Fibroblast of upper back skin (primary cell): Measurements from ENCODE around the gene PLK3.
A peak's percentile ranks its signal among the peaks of the same experiment; 100 is the strongest.
"Not testable (repeated sequence)": the region's sequence is repeated elsewhere in the genome, so short reads cannot be mapped to it uniquely, and the experiment has no call there.

Experiments
- DNase-seq: peaks from one replicate; pipeline ENCODE4 v3.0.0-alpha.2; 2013

Gene PLK3

DNA sequence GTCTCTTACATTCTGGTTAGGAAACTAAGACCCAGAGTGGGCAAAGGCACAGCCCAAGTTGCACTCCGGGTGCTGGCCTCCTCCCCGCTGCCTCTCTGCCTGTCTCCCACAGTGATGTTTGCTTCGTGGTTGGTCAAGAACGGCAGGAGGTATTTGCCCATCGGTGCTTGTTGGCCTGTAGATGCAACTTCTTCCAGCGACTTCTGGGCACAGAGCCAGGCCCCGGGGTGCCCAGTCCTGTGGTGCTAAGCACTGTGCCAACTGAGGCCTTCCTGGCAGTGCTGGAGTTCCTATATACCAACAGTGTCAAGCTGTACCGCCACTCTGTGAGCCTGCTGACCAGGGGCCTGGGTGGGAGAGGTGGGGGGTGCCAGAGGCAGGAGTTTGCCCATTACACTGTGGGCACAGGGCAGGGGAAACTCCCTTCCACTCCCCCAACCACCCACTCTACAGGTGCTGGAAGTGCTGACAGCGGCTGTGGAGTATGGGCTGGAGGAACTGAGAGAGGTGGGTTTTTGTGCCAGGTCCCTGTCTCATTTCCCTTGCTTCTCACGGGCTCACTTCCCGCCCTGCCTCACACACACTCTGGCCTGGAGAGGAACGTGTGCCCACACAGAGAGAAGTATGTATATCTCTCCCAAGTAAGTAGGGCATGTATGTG is 10.1 kb downstream of the PLK3 start:
- no peak for DNase-seq

DNA sequence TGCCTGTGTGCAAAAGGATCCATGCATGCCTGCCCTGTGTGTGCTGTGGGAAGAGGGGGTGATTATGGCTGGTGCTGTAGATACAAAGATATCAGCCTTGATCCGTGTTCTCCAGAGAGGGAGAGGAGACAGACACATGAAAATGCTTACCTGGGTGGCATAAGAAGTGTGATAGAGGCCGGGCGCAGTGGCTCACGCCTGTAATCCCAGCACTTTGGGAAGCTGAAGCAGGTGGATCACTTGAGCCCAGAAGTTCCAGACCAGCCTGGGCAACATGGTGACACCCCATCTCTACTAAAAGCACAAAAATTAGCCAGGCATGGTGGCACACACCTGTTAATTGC is 10.6 kb downstream of the PLK3 start:
- DNase-seq, result not testable (repeated sequence)

DNA sequence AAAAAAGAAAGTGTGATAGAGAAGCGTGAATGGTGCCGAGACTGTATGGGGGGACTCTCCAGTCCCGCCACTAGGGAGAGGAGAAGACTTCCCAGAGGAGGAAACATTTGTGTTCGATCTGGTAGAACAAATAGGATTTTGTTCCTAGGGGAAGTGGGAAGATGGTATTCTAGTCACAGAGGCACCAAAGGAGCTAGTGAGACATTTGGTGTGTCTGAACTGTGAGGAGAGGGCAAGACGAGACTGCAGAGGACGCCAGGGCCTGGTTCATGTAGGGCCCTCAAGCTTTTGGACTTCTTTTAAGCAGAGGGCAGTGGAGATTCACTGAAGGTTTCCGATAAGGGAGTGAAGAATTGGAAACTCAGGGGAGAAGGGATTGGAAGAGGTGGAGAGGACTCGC is 11.1 kb downstream of the PLK3 start:
- DNase-seq, result no peak

DNA sequence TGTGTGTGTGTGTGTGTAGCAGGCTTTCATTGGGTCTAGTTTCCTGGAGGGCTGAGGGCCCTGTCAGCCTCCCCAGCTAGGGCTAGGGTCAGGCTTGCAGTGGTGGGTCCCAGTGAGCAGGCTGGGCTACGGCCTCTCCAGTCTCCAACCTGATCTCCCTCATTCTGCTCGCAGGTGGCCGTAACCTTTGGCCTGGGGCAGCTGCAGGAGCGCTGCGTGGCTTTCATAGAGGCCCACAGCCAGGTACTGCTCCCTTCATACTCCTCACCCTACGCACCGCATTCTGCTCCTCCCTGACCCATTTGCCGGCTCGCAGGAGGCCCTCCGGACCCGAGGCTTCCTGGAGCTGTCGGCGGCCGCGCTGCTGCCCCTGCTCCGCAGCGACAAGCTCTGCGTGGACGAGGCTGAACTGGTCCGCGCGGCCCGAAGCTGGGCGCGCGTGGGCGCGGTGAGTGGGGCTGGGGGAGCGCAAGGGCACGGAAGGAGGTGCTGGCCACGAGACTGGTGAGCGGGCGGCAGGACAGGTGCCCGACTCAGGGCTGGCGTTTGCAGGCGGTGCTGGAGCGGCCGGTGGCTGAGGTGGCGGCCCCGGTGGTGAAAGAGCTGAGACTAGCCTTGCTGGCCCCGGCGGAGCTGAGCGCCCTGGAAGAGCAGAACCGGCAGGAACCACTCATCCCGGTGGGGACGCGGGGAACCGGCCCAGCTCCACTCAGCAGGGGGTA is 12.8 kb downstream of the PLK3 start:
- DNase-seq, result no peak

DNA sequence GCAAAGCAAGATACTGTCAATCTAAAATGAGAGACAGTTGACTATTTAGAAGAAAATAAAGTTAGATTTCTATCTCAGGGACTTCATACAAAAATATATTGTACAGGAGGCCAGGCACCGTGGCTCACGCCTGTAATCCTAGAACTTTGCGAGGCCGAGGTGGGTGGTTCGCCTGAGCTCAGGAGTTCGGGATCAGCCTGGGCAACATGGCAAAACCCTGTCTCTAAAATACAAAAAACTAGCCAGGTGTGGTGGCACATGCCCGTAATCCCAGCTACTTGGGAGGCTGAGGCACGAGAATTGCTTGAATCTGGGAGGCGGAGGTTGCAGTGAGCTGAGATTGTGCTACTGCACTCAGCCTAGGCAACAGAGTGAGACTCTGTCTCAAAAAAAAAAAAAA is 15.7 kb downstream of the PLK3 start:
- DNase-seq, result not testable (repeated sequence)

DNA sequence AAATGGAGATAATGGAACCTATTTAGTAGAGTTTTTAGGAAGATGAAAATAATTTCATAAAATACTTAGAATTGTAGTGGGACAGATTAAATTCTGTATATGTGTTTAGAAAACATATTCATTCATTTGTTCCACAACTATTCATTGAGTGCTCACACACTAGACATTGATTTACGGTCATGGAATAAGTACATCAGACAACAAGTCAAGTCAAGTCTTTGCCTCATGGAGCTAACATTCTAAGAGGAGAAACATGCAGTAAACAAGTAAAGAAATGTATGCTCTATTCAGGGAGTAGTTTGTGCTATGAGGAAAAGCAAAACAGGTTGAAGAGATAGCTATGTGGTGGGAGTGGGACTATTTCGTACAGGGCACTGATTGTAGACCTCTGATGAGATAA is 17.1 kb downstream of the PLK3 start:
- DNase-seq, result no peak

DNA sequence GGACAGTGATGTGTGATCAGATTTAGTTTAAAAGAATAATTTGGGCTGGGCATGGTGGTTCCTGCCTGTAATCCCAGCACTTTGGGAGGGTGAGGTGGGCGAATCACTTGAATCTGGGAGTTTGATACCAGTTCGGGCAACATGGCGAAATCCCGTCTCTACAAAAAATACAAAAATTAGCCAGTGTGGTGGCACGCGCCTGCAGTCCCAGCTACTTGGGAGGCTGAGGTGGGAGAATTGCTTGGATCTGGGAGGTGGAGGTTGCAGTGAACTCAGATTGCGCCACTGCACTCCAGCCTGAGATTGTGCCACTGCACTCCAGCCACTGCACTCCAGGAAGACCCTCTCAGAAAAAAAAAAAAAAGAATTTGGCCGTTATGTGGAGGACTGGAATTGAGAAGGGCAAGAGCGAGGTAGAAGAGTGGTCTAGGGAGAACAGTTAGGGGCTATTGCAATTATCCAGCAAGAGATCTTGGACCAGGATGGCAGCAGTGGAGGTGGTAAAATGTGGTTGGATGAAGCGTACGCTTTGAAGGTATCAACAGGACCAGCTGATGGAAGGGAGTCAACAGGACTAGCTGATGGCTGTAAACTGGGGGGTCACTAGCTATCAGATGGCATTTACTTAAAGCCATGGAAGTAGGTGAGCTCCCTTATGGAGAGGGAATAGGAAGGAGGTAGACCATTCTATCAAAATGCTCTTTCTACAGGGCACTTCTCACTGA is 17.8 kb downstream of the PLK3 start:
- no peak for DNase-seq

DNA sequence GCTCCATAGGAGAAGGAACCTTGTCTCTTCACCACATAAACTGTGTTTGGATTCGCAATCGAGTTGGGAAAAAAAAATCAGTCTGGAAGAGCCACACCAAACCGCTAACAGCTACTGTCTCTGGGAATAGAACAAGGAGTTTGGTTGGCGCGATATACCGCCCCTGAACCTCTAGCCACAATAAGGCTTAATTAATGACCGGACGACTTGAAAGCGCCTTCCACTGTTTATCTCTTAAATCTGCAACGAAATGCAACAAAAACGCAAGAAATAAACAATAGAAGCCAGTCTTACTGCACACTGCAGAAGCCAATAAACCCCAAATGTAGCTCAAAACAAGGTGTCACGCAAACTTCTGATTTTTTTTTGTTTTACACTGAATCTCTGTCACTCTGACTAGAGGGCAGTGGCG is 19.0 kb downstream of the PLK3 start:
- DNase-seq, result no peak

DNA sequence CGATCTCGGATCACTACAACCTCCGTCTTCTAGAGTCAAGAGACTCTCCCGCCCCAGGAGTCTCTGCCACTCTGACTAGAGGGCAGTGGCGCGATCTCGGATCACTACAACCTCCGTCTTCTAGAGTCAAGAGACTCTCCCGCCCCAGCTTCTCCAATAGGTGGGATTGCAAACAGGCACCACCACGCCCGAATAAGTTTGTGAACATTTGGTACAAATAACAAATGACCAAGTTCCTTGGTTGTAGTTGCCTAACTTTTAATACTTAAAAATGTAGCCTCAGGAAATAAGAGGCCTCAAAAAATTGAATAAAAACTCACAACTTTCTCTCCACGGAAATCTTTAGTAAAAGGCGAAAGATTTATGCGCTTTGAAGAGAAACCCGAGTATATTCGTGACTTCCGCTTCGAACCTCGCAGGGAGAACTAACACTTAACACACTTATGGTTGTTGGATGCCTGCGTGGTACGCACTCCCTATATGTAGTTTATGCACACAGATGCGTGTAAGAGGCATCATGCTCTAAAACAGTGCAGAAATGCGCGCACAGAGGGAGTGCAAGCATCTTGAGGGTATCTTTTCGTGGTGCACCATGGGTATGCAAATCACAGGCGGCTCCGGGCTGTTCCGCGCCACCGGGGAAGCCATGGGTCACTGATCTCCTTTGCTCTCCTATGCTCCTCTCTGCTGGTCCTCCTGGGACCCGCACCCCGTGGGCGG is 19.6 kb downstream of the PLK3 start:
- DNase-seq, result peak; percentile 98

DNA sequence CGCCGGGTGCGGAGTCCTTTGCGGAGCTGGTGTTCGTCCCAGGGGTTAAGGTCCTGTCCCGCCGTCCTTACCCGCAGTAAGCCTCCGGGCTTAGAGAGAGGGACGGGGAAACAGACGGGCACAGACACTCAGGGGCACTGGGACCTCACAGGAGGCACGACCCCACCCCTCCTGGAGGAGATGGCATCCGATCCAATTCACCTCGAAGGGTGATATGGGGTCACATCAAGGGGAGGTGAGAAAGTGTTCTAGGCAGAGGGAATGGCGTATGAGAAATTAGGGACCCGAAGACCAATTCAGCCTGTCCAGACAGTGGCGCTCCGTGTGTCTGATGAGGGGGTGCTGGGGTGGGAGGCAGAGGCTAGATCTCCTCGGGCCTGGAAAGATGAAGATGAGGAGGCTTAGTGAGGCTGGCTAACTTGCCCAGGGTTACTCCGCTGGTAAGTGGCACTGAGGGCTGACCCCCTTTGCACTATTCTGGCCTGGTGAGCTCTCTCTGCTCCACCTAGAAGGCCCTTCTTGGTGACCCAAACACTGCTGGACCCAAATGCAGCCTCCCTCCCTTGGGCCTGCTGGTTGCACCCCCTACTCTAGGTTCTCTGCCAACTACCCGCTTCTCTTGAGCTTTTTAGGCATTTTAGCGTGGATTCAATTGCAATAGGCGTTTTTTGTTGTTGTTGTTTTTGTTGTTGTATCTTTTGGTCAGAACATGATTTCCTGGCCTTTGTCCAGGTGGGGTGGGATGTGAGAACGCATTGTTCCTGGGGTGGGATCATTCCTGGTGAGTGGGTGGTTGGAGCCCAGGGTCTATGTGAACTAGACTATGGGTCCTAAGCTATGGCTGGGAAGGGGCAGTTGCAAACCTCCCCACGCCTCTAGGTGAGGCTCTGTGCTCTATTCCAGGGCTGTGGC is 20.4 kb downstream of the PLK3 start:
- DNase-seq, result no peak

DNA sequence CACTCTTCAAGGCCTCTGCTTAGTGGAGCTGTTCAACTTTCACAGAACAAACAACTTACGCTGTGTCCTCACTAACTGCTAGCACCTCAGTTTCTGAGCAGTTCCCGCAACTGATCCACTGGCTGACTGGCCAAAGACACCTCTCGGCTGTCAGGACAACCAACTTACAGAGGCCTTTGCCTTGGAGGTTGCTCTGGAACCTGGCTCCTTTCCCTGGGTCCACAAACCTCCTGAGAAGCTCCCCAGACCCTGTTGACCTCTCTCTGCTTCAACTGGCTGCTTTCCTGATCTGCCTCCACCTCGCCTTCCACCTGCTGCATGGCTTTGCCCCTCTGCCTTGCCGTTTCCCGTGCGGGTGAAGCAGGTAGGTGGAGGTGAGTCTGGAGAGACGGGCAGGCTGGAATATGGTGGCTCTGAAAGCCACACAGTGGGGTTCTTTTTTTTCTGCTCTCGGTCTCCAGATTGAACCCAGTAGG is 21.1 kb downstream of the PLK3 start:
- no peak for DNase-seq

DNA sequence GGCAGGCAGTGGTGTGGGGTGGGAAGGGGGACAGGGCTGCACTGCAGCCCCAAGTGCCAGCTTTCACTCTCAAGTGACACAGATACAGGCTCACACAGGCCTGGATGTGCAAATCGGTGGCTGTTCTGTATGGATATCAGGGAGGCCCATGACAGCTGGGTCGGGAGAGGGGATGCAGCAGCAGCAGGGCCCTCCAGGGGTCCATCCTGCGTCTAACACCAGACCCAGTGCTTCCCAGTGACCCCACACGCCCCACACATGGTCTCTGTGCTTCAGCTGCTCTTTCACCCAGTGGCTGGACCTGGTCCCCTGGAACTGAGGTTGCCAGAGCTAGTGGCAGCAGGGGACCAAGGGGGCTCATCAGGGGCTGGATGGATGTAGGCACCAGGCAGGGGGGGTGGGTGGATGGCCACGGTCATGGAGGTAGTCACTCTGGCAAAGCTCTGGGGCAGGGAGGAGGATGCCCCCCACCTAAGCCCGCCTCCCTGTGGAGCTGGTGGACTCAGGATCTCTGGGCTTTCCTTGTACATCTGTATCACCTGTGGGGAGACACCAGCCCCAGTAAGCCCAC is 22.0 kb downstream of the PLK3 start:
- no peak for DNase-seq

DNA sequence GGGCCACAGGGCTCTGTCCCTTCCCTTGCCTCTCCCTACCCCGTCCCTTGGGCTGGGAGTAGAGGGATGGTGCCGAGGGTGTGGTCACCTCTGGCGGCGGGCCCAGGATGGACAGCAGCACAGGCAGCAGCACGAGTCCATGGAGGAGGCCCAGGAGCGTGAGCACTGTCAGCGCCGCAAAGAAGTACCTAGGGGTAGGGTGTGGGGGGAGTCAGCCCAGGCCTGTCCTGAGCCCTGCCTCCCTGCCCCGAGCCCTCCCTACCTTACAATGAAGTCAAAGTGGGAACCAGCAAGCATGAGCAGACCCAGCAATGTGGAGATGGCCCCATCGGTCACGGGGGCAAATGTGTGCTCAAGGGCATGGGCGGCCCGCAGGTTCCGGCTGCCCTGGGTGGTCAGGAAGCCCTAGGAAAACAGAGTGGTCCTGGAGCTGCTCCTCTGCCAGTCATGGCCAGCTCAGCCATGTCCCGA is 22.8 kb downstream of the PLK3 start:
- DNase-seq, result no peak

DNA sequence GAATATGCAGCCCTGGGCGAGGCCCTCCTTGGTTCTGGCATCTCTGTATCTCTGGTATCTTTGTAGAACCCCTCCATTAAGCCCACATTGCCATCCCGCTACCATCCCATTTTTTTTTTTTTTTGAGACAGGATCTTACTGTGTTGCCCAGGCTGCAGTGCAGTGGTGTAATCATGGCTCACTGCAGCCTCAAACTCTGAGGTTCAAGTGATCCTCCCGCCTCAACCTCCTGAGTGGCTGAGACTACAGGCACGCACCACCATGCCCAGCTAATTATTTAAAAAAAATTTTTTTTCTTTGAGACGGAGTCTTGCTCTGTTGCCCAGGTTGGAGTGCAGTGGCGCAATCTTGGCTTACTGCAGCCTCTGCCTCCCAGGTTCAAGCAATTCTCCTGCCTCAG is 24.2 kb downstream of the PLK3 start:
- DNase-seq, result not testable (repeated sequence)

DNA sequence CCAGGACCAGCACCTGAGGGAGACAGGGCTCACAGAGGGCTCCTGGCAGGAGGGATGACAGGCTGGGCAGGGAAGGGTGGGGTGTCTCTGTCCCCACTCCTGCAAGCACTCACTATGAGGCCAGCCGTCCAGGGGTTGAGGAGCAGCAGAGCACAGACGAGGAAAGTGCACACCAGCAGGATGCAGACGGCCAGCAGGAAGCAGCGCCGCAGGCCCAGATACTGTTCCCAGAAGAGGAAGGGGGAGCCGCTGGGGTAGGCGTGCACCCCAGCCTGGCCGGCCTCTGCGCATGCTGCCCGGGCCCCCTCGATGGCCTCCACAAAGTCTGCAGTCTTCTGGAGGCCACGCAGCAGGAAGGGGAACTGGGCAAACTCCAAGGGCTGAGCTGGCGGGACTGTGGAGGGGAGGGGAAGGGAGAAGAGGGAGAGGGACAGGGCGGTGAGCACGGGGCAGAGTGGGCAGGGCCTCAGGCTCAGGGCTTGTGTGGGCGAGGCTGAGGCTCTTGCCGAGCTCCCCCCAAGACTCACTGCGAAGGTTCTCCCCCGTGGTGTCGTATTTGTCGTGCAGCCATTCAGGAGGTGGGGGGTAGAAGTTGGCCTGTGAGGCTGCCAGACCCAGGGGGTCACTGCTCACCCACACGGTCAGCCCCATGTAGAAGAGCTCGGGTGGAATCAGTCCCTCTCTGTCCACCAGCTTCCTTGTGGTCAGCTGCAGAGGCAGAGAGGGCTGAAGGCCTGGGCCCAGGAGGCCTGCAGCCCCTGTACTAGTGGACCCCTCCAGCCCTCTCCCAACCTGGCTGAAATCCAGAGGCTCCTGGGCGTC is 26.4 kb downstream of the PLK3 start:
- DNase-seq, result no peak

DNA sequence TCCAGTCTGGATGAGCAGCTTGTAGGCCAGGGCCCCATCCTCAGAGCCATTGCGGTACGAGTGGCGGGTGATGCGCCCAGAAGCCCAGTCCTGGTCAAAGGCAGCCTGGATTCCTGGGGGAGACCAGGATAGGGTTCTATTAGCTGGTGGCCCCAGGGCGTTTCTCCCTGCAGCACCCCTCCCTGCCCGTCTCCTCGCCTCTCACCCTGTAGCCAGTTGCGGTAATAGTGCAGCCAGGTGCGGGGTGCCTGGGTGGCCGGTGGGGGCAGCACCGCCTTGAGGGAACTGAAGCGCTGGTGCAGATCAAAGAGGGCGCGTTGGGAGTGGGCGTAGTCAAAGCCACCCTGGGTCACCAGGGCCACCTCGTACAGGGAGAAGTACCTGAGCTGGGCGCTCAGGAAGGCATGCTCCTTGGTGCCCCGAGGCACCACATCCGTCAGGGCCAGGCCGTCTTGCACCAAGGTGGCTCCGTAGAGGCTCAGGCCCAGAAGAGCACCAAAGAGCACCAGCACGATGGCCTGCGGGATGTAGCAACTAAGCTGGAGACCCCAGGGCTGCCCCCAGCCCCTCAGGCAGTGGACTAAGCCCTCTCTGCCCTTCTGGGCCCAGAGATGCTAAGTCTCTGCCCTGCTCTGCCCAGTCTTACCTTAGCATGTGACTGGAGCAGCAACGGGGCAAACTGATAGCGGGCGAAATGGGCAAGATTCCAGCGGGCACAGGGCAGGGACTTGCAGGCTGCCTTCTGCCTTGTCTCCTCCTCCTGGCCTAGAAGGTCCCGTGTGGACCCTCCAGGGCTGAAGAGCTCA is 27.2 kb downstream of the PLK3 start:
- DNase-seq, result no peak

DNA sequence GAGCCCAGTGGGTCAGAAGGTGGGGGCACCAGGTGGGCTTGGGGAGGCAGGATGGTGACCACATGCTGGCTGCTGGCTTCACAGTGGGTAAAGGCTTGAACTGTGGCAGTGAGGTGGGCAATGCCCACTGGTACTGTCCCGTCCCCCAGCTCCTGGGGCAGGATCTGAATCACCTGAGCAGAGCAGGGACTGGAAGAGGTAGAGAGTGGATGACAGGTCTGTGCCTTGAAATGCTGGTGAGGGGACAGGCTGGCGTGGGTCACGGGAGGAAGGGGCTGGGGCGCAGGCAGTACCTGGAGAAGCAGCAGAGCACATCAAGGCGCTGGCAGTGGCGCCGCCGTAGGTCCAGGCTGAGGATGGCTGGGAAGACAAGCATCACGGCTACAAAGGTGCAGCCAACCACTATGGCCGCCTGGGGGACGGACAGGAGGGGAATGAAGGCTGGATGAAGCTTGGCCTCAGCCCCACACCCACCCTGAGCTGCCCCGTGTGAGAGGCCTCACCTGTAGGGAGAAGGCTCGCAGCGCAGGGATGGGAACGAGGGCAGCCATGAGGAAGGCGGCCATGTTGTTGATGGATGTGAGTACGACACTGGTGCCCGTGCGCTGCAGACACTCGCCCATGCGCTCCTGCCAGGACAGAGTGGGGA is 27.9 kb downstream of the PLK3 start:
- DNase-seq, result no peak

DNA sequence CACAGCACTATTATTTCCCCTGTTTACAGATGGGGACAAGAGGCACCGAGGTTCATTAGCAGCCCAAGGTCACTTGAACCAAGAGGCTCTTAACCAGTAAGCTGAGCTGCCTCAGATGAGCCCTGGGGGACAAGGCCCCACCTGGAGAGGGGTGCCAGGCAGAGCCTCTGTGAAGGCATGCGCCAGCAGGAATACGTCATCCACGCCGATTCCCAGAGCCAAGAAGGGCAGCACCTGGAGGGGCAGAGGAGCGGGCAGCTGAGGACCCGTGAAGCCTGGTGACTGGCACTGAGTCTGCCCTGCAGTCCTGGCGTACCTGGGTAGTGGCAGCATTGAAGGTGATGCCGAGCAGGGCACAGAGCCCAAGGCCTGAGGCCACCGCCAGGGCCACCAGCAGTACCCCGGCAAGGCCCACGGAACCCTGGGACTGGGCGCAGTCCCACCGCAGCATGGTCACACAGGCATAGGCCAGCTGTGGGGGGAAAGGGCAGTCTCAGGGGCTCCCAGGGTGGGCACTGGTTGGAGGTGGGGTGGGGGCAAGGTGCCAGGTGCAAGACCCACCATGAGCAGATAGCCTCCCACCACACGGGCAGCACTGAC is 28.8 kb downstream of the PLK3 start:
- DNase-seq, result no peak
